GM12878 (cell line): ENCODE data around the gene NUP62. TPM values are rescaled to one million over a fixed set of nuclear protein-coding genes. Genes with fewer than 3 reads are reported as not detected.
A peak's percentile ranks its signal among the peaks of the same experiment; 100 is the strongest.

Source experiments
- BCL11A ChIP-seq: IDR thresholded peaks from 2 replicates; pipeline ENCODE4 v1.6.1; 2011; ENCODE audit warnings: low read depth, low read length
- E2F8 ChIP-seq: fragments of 450-650 bp; IDR thresholded peaks from 2 replicates; pipeline ENCODE4 v1.6.1; 2018; ENCODE audit warnings: mild to moderate bottlenecking, low read depth, moderate library complexity; ENCODE audit not compliant: partially characterized antibody
- HDGF ChIP-seq: fragments of 450-650 bp; IDR thresholded peaks from 2 replicates; pipeline ENCODE4 v1.6.1; 2016; ENCODE audit warnings: antibody characterized with exemption
- MXI1 ChIP-seq: fragments of 150-350 bp; IDR thresholded peaks from 2 replicates; pipeline ENCODE4 v1.6.1; 2011; ENCODE audit warnings: low read depth, mild to moderate bottlenecking, inconsistent platforms, low read length, improper control_type of control experiment
- NR2F1 ChIP-seq: fragments of 450-650 bp; conservative IDR thresholded peaks from 2 replicates; pipeline ENCODE4 v1.6.1; 2017; ENCODE audit warnings: mild to moderate bottlenecking
- POLR2AphosphoS2 ChIP-seq: IDR thresholded peaks from 2 replicates; pipeline ENCODE4 v1.6.1; 2011; ENCODE audit warnings: low read depth, mild to moderate bottlenecking, low read length, improper control_type of control experiment, moderate library complexity
- polyA plus RNA-seq, 11 experiments: library from polyadenylated mRNA; depleted of rRNA in 4 of 11; unstranded in 6 of 11; stranded (reverse) in 5 of 11; fragments of >200 nt; fragmentation: Nextera tagmentation in 4 of 11; fragmentation: Illumina TruSeq in 1 of 11; extraction: Ambion mirVana in 4 of 11; extraction: Trizol in 1 of 11; gene quantifications; 1 replicate in 1 of 11; 2 replicates in 10 of 11; pipeline versions ENCODE4 v1.2.1 to v1.2.3, GENCODE V29; 2011 to 2016; ENCODE audit warnings: inconsistent platforms in 2 of 11, missing spikeins in 2 of 11, low read depth in 1 of 11
- total RNA-seq, 4 experiments: library from RNA; depleted of rRNA in 3 of 4; stranded (reverse); fragments of >200 nt in 3 of 4; fragmentation: Illumina TruSeq in 1 of 4; extraction: Trizol in 1 of 4; gene quantifications; 2 replicates each; pipeline versions ENCODE4 v1.2.1 to v1.2.3, GENCODE V29; 2013 to 2021

The NUP62 gene
- total and polyA plus RNA-seq, 10 of the 15 experiments (the other 5 are each of a cell fraction or from before 2014, with no cell fraction given) = 19.5 to 110 (median 66.9) TPM

GRCh38 chr19:49890349-49891311, 38.7 kb downstream of the NUP62 start (continued):
- TF ChIP-seq E2F8 = no peak
- 0 out of 2 replicates have a peak, but pooled peaks have one; percentile 2 for TF ChIP-seq NR2F1
- no peak; the same call in 1 of the 2 replicates for TF ChIP-seq MXI1
- peak; percentile 60 for TF ChIP-seq POLR2AphosphoS2
- TF ChIP-seq BCL11A = no peak
- TF ChIP-seq HDGF = peak; percentile 97
